Measurements from ENCODE around the gene SLC41A1. TPM values are rescaled to one million over a fixed set of nuclear protein-coding genes. Genes with fewer than 3 reads are reported as not detected.

Gene SLC41A1
- total and polyA plus RNA-seq, 2 experiments from 2014 or later = 21.3 to 22.4 TPM

- Histone ChIP-seq H3K27ac (no peak overlapping the region), H3F3A (ENCODE audit: insufficient read depth) (no peaks in the 10 kb centered on the region), H3K4me2 (ENCODE audit: unreplicated experiment) (peak overlapping the region; percentile 25), H3K9ac (no peak overlapping the region), H3K79me2 (ENCODE audit: insufficient read depth) (peaks cover 72% of the 10 kb centered on the region), H3K36me3 (ENCODE audit: low read depth) (no peaks in the 10 kb centered on the region), H3K9me3 (ENCODE audit: low read depth) (no peaks in the 10 kb centered on the region), H3K9me2 (ENCODE audit: insufficient read depth) (no peaks in the 10 kb centered on the region), H3K27me3 (replicated peaks; ENCODE audit: insufficient read depth) (no peaks in the 10 kb centered on the region), H3K4me1 (ENCODE audit: insufficient read depth) (peaks cover 14% of the 10 kb centered on the region), H3K4me3 (no peak overlapping the region), H4K20me1 (ENCODE audit: insufficient read depth) (no peaks in the 10 kb centered on the region), H2AFZ (no peak overlapping the region)
- DNase-seq = peak; percentile 39
- TF ChIP-seq EZH2 (IDR thresholded peaks at IDR 0.05; ENCODE audit: insufficient read depth, poor library complexity, severe bottlenecking) = no peak
- TF ChIP-seq EZH2phosphoT487 (IDR thresholded peaks at IDR 0.05; ENCODE audit: insufficient read depth, low read depth) = no peak
- in situ Hi-C loops (cut with MboI) = no loop called here
- WGBS, 2 experiments (ENCODE audit: low coverage in 1 of 2, low lambda C conversion rate in 2 of 2, missing lambda C conversion rate in 2 of 2) = 58 to 59% methylated on average over 5 of the region's 5 CpGs
These were observed 7.8 kb downstream of the SLC41A1 start for GRCh38 chr1:205805082-205805711.

DNA sequence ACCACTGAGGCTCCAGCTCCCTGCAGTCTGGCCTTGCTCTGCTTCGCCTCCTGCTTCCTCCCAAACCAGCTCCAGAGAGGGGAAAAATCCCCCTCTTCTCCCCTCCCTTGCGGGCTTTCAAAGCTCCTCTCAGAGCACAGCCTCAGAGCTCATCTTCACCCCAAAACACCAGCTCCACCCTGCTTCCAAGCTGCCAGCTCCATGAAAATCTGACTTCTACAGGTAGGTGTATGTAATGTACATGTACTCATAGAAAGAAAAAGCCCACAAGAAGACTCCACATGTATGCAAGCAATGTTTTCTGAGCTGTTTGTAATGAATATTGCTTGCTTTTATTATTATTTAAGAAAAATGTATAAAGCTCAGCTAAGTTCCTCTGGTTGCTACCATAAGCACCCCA, 8.4 kb downstream of the SLC41A1 start:
- H3K36me3 ChIP-seq (ENCODE audit: low read depth) = no peaks in the 10 kb centered on the region

GRCh38 chr1:205803986-205804385, 9.0 kb downstream of the SLC41A1 start:
- H3K4me3 ChIP-seq = no peak overlapping the region
- DNase-seq = no peak
- peaks cover 14% of the 10 kb centered on the region for H3K4me1 ChIP-seq (ENCODE audit: insufficient read depth)
- H3K4me2 ChIP-seq (ENCODE audit: unreplicated experiment) = no peak overlapping the region
- in situ Hi-C loops (cut with MboI) = no loop called here
- H3K27ac ChIP-seq = no peak overlapping the region
- H3K9me3 ChIP-seq (ENCODE audit: low read depth) = no peaks in the 10 kb centered on the region
- H3K79me2 ChIP-seq (ENCODE audit: insufficient read depth) = peaks cover 60% of the 10 kb centered on the region
- H2AFZ ChIP-seq = no peak overlapping the region
- H3F3A ChIP-seq (ENCODE audit: insufficient read depth) = no peaks in the 10 kb centered on the region
- H3K9me2 ChIP-seq (ENCODE audit: insufficient read depth) = no peaks in the 10 kb centered on the region
- WGBS, 2 experiments (ENCODE audit: low coverage in 1 of 2, low lambda C conversion rate in 2 of 2, missing lambda C conversion rate in 2 of 2) = 88 to 92% methylated on average over 4 of the region's 4 CpGs
- H3K27me3 ChIP-seq (replicated peaks; ENCODE audit: insufficient read depth) = no peaks in the 10 kb centered on the region
- no peak overlapping the region for H3K9ac ChIP-seq
- TF ChIP-seq EZH2 (IDR thresholded peaks at IDR 0.05; ENCODE audit: insufficient read depth, poor library complexity, severe bottlenecking) = no peak
- no peak for TF ChIP-seq EZH2phosphoT487 (IDR thresholded peaks at IDR 0.05; ENCODE audit: insufficient read depth, low read depth)
- H4K20me1 ChIP-seq (ENCODE audit: insufficient read depth) = no peaks in the 10 kb centered on the region
- no peaks in the 10 kb centered on the region for H3K36me3 ChIP-seq (ENCODE audit: low read depth)

More for the DNA sequence above, 8.4 kb downstream of the SLC41A1 start:
- H3K4me3 ChIP-seq = no peak overlapping the region
- no peaks in the 10 kb centered on the region for H3K9me3 ChIP-seq (ENCODE audit: low read depth)
- H3K27me3 ChIP-seq (replicated peaks; ENCODE audit: insufficient read depth) = no peaks in the 10 kb centered on the region
- no peaks in the 10 kb centered on the region for H4K20me1 ChIP-seq (ENCODE audit: insufficient read depth)
- no peaks in the 10 kb centered on the region for H3K9me2 ChIP-seq (ENCODE audit: insufficient read depth)
- peaks cover 66% of the 10 kb centered on the region for H3K79me2 ChIP-seq (ENCODE audit: insufficient read depth)
- 95 to 97% methylated on average over 2 of the region's 2 CpGs for WGBS, 2 experiments (ENCODE audit: low coverage in 1 of 2, low lambda C conversion rate in 2 of 2, missing lambda C conversion rate in 2 of 2)
- DNase-seq = no peak
- H3F3A ChIP-seq (ENCODE audit: insufficient read depth) = no peaks in the 10 kb centered on the region
- H3K27ac ChIP-seq = no peak overlapping the region
- in situ Hi-C loops (cut with MboI) = no loop called here
- peaks cover 14% of the 10 kb centered on the region for H3K4me1 ChIP-seq (ENCODE audit: insufficient read depth)
- no peak overlapping the region for H3K9ac ChIP-seq
- H2AFZ ChIP-seq = no peak overlapping the region
- peak overlapping the region; percentile 25 for H3K4me2 ChIP-seq (ENCODE audit: unreplicated experiment)
- TF ChIP-seq EZH2 (IDR thresholded peaks at IDR 0.05; ENCODE audit: insufficient read depth, poor library complexity, severe bottlenecking) (no peak), EZH2phosphoT487 (IDR thresholded peaks at IDR 0.05; ENCODE audit: insufficient read depth, low read depth) (no peak)

GRCh38 chr1:205802060-205802459, 10.9 kb downstream of the SLC41A1 start:
- H3K27me3 ChIP-seq (replicated peaks; ENCODE audit: insufficient read depth) = no peaks in the 10 kb centered on the region
- H3K9me2 ChIP-seq (ENCODE audit: insufficient read depth) = no peaks in the 10 kb centered on the region
- H3K9me3 ChIP-seq (ENCODE audit: low read depth) = no peaks in the 10 kb centered on the region
- H3F3A ChIP-seq (ENCODE audit: insufficient read depth) = no peaks in the 10 kb centered on the region
- no peak overlapping the region for H3K9ac ChIP-seq
- H3K36me3 ChIP-seq (ENCODE audit: low read depth) = 0 out of 2 replicates have a peak, but pooled peaks cover 5% of the 10 kb centered on the region
- H3K79me2 ChIP-seq (ENCODE audit: insufficient read depth) = peaks cover 40% of the 10 kb centered on the region
- H3K4me1 ChIP-seq (ENCODE audit: insufficient read depth) = peaks cover 14% of the 10 kb centered on the region
- H2AFZ ChIP-seq = no peak overlapping the region
- in situ Hi-C loops (cut with MboI) = no loop called here
- no peak overlapping the region for H3K4me3 ChIP-seq
- H4K20me1 ChIP-seq (ENCODE audit: insufficient read depth) = no peaks in the 10 kb centered on the region
- WGBS, 2 experiments (ENCODE audit: low coverage in 1 of 2, low lambda C conversion rate in 2 of 2, missing lambda C conversion rate in 2 of 2) = 97 to 99% methylated on average over 8 of the region's 8 CpGs
- no peak overlapping the region for H3K27ac ChIP-seq
- H3K4me2 ChIP-seq (ENCODE audit: unreplicated experiment) = no peak overlapping the region
- TF ChIP-seq EZH2 (IDR thresholded peaks at IDR 0.05; ENCODE audit: insufficient read depth, poor library complexity, severe bottlenecking) = no peak
- no peak for TF ChIP-seq EZH2phosphoT487 (IDR thresholded peaks at IDR 0.05; ENCODE audit: insufficient read depth, low read depth)
- no peak for DNase-seq

Measured in GM23248 (cell line).